Stimulated activated CD4-positive, alpha-beta T cell treated with anti-CD3 and anti-CD28 coated beads, Interleukin-12 subunit alpha, Interleukin-12 subunit beta, amount 100 ng/mL, for 24 hours (primary cell): ENCODE results near the gene CGB3.
A peak's percentile ranks its signal among the peaks of the same experiment; 100 is the strongest.
"Not testable (repeated sequence)": the region's sequence is repeated elsewhere in the genome, so short reads cannot be mapped to it uniquely, and the experiment has no call there.

Experiments
- DNase-seq, 2 experiments: peaks; one replicate each; pipeline ENCODE4 v3.0.0-alpha.2; 2020; ENCODE audit warnings: low read depth in 2 of 2

Gene CGB3

GRCh38 chr19:49042666-49043065 lies 18.5 kb upstream of the CGB3 start:
- not testable (repeated sequence) for DNase-seq

- DNase-seq, result no peak
These were observed 18.0 kb upstream of the CGB3 start for GRCh38 chr19:49042177-49042576.

GRCh38 chr19:49039736-49040135 lies 15.6 kb upstream of the CGB3 start:
- DNase-seq, result not testable (repeated sequence)

- DNase-seq, result not testable (repeated sequence)
These were observed 14.6 kb upstream of the CGB3 start for GRCh38 chr19:49038557-49039276.

- DNase-seq, result not testable (repeated sequence)
These were observed 14.0 kb upstream of the CGB3 start for GRCh38 chr19:49038111-49038510.

GRCh38 chr19:49036815-49037214 lies 12.7 kb upstream of the CGB3 start, which contains the start of gene CGB1:
Gene CGB1, minus strand, starts transcription at chr19:49036895. Its CDS starts 184 bp downstream, at chr19:49036711.
- DNase-seq, result peak in 1 of 2 experiments; percentile 46

GRCh38 chr19:49031642-49032301 lies 7.6 kb upstream of the CGB3 start, which contains the start of gene CGB2:
Gene CGB2, plus strand, starts transcription at chr19:49031890. Its CDS starts 206 bp downstream, at chr19:49032096.
- peak; percentile 44 to 71 for DNase-seq

GRCh38 chr19:49030323-49030722 lies 6.2 kb upstream of the CGB3 start:
- DNase-seq, result not testable (repeated sequence)

GRCh38 chr19:49029749-49030148 lies 5.6 kb upstream of the CGB3 start:
- DNase-seq, result not testable (repeated sequence)

- DNase-seq, result not testable (repeated sequence)
These were observed 4.6 kb upstream of the CGB3 start for GRCh38 chr19:49028686-49029085.

GRCh38 chr19:49025599-49025998 lies 1.5 kb upstream of the CGB3 start:
- DNase-seq, result not testable (repeated sequence)

- not testable (repeated sequence) for DNase-seq
These were observed 955 bp upstream of the CGB3 start for GRCh38 chr19:49025088-49025487.

GRCh38 chr19:49022116-49022515 lies 2.0 kb downstream of the CGB3 start:
- no peak for DNase-seq

GRCh38 chr19:49020931-49021895 lies 2.9 kb downstream of the CGB3 start:
- no peak for DNase-seq

- DNase-seq, result no peak
These were observed 3.8 kb downstream of the CGB3 start for GRCh38 chr19:49020342-49020741.

- DNase-seq, result peak in 1 of 2 experiments; percentile 63
These were observed 4.7 kb downstream of the CGB3 start for GRCh38 chr19:49019242-49019932.

- DNase-seq, result not testable (repeated sequence)
These were observed 5.5 kb downstream of the CGB3 start for GRCh38 chr19:49018388-49019241.

GRCh38 chr19:49017666-49018351 lies 6.3 kb downstream of the CGB3 start:
- DNase-seq, result peak in 1 of 2 experiments; percentile 47

GRCh38 chr19:49017041-49017665 lies 7.0 kb downstream of the CGB3 start, which contains the start of gene LHB:
Gene LHB, minus strand, starts transcription at chr19:49017091. Its CDS starts 10 bp downstream, at chr19:49017081.
- no peak for DNase-seq
